GM18909 (cell line): ENCODE measurements around the gene RTL5.

ENCODE experiments used
- ATAC-seq: cut with Tn5 transposase; IDR thresholded peaks from one replicate; pipeline ENCODE4 v1.9.1; 2021; ENCODE audit warnings: mild to moderate bottlenecking; ENCODE audit not compliant: unreplicated experiment, poor library complexity

RTL5 gene

DNA sequence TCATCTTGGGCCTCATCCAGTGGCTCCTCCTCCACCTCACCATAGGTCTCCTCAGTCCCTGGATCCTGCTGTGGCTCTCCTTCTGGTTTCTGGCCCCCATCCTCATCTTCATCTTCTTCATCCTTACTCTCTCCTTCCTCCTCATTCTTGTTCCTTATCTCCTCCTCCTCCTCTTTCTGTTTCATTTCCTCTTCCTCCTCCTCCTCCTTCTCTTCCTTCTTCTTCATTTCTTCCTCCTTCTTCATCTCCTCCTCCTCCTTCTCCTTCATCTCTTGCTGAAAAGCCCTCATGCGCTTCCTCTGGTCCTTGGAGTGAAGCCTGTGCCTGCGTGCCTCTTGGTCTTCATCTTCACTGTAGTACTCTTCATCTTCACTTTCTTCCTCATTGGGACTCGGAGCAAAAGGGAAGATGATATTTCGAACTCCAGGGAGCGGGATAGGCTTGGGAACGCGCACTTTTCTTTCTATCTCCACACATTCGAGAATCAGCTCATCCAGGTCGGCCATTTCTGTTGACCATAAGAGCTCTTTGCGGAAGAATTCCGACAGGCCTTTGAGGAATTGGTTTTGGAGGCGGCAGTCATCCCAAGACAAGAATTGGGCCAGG, 1.5 kb downstream of the RTL5 start:
- no peak for ATAC-seq

DNA sequence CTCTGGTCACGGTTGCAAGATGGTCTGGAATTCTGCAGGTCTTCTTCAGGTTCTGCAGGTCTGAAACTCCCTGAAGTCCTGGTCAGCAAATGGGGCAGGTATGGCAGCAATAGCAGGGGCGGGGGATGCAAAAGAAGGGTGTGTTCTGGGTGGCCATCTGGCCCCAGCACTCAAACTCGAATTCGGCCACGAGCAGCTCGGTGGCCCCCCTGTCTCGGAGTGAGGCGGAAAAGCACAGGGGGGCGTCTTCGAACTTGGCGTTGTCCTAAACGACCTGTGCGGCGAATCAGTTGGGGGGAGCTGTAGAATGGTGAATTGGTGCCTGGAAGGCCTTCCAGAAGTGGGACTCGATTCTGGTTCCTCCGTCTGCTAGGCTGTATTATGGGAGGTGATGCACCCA, 2.1 kb downstream of the RTL5 start:
- ATAC-seq = no peak

DNA sequence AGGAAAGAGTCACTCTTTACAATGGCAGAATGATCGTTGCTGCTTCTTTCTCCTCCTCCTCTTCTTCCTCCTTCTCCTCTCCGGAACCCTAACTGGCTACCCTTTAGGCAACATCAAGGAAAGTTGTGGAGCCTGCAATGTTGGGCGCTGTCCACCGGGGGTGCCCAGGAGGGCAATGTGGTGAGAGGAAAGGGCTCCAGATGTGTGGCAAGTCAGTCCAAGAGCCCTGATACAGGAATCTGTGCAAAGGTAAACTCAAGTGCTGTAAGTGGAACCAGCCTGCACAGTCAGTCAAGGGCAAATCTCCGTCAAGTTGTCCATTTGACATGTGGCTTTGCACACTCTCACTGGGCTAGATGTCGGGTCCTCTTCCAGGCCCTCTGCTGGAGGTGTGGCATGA, 2.8 kb downstream of the RTL5 start:
- peak; percentile 29 for ATAC-seq

DNA sequence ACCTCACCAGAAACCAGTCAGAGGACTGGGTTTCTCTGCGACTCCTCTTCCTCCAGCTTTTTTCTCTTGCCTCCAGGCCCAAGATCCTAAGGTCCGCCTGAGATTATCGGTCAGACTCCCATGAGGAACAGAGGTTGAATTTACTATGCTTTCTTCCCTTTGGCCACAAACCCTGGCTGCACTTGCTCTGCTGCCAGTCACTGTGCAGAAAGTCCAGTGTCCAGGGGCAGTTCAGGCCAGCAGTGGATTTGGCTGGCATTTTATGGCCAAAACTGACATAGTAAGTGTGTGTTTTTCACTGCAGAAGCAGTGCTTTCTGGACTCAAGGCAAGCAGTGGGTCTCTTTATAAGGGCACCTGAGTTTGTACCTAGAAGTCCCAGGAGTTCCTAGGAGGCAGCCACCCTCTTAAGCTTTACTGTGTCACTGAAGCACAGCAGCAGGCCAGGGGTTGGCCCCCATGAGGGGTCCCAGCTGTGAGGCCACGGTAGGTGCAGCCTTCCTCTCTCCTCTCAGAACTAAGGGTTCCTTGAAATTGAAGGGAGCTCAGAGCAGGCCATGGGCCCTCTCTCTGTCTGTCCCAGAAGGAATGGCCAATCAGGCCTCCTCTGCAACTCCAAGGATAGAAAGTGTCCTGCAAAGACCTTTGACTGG, 3.4 kb downstream of the RTL5 start:
- no peak for ATAC-seq

DNA sequence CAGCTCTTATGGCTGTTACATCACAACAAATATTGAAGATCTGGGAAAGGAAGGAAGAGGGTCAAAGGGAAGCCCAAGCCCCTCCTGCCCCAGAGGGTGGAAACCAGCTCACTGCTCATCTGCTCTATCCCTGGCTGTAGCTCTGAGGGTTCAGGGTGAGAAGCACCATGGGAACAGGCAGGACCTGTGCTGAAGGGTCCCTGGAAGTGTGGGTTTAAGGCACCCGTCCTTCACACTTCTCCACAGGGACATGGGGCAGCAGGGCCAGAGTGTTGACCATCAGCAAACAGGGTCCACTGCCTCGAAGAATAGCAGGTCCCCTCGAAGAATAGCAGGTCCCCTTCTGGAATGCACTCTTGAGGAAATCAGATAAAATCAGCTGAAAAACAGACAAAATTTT, 4.4 kb downstream of the RTL5 start:
- ATAC-seq = no peak

DNA sequence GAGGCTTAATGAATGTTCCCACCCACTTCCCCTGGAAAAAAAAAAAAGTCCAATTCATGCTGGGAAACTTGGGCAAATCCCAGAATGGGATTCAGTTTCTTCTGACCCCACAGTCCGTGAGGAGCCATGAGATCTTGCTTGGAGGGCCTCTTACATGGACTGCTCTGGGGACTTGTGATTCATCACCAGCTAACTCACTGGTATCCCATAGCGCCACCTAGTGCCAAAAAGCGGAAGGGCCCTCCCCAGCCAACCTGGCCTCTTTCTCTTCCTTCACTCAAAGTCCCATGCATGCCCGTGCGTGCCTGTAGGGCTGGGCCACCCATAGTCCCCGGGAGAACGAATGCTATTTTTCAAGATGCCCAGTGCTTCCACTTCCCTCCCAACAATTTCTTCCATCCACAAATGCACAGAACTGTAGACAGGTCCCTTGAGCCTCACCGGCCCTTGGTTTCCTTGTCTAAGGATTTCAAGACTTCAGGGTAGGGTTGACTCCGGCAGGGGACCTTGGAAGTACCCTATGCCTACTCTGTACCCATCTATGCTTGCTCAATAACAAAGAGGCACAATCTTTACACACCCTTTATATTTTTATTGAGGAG, 5.1 kb downstream of the RTL5 start:
- peak; percentile 83 for ATAC-seq

DNA sequence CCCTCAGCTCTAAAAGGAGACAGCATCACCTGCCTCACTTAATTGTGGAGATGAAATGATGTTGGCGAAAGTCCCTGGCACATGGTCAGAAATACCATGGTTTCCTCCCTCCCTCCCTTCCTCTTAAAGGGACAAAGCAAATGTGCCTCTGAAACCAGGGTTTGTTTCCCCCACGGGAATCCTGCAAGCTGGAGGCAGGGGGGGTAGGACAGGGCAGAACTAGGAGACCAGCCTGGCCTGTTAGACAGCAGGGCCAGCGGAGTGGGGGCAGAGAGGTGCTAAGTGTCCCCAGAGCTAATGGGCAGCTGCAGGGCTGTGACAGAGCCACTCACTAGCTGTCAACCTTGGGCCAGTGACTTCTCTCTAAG, 5.7 kb downstream of the RTL5 start:
- no peak for ATAC-seq

DNA sequence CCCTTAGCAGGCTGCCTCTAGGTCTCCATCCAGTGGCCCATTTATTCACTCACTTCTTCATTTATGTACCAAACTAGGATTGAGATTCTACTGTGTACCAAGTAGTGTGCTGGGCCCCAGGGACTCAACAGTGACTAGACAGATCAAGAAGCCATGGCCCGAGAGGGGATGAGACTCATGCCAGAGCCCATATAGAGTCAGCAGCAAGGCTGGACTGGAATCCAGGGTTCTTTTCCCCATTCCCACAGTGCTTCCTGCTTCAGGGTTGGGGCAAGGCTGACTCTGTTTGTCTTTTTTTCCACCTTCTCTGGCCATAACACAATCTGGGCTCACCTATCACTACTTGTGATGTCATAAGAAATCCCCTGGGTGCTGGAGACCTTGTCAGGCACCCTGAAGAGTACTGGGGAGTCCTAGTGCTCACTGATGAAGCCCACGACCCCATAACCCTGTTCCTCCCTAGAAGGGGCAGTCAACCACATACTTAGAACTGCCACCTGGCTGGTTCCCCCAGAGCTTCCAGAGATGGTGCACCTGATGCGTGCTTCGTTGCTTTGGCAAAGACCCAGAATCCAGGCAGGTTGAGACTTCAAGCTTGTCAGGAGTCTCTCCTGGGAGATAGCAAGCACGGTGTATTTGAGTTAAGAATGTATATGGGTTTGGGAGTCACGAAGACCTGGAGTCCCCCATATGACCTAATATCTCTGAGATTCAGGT, 6.2 kb downstream of the RTL5 start:
- no peak for ATAC-seq

DNA sequence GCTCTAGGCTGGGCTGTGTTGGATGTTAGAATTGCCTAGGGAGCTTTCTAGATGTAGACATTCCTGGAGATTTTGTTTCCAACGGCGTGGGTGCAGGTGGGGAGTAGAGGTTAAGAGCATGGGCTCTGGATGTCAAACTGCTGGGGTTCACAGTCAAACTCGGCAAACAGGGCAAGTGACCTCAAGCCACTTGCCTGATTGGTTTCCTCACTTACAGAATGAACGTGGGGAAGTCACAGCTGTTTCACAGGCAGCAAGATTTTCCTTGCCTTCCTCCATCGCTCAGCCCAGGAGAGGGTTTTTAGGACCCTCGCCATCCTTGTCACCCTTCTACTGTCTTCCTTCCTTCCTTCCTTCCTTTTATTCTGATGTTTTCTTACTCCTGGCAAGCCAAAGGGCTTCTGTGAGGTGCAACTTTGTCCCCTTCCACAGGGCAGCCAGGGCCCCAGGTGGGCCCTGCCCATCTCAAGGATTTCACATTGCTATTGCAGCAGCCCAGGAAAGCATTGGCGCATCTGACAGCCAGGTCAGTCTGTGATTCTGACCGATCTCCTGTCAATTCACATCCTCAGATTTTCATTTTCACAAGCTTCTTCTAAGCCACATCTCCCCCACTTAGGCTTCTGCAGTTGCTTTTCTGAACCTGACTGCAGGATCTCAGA, 7.0 kb downstream of the RTL5 start:
- ATAC-seq = no peak

DNA sequence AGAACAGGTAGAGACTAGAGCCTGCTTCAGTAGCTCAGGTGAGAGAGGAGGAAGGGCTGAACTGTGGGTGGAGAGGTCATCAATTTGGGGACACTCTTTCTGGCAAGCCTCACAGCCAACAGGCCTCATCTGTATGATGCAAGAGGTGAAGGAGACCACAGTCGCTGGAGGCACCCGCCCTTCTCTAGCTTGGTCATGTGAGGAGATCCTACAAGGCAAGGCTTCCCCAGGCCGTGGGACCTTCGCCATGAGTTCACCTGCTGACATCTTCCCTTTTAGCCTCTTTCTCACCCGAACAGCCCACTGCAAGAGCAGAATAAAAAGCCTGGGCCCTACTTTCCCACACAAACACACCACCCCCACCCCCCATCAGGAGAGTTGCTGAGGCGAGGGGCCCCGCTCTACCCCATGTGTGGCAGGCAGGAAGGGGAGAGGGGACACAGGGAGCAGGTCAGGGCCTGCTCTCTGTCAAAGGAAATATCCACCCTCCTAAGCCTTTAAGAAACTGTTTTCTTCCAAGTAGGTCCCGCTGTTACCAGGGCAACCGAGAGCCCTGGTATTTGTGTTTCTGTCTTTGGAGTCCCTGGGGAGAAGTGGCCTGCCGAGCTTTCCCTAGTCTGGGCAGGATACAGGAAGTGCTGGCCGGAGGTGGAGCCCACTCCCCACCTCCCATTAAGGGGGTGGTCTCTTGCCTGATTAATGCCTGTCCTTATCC, 8.1 kb downstream of the RTL5 start:
- no peak for ATAC-seq

DNA sequence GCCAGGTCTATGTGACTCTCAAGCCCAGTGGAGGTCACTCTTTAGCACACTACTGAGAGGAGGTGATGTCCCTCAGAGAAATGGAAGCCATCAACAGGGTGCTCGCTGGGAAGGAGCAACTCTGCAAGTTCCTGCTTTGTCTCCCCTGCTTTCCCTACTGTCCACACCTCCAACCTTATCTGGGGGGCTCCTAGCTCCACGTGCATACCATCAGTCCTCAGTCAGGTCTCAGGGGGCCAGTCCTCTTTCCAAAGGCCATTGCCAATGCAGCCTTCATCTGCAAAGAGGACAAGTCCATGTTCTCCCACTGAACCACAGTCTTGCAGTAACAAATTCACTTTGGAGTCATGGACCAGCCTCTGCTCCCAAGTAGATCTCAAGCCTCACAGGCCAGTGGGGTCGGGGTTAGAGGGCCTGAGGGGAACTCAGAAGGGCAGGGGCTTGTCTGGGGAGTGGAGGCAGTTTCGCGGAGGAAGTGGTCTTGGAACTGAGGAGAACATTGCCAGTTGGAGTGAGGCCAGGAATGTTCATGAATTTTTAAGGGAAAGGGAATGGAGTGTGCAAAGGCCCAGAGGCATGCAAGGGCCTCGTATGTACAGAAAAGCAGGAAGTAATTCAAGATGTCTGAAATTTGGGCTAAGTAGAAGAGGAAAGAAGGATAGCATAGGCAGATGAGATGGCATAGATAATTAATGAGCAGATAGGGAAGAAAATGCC, 8.9 kb downstream of the RTL5 start:
- no peak for ATAC-seq

DNA sequence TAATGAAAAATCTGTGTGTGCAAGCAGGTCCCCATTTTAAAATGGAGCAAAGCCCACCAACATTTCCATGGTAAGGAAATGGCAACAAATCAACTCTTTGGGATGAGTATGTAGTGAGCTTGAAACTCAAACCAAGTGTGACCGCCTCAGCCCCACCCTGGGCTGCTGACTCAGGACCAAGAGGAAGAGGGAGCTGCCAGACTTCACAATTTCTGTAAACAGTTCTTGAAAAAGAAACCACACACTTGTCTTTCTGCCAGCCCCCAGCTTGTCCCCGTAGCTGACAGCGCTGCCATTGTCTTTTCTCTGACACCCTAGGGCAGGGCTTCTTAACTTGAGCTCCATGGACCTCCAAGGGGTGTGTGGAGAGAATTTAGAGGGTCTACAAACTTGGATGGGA, 10.3 kb downstream of the RTL5 start:
- peak; percentile 45 for ATAC-seq

DNA sequence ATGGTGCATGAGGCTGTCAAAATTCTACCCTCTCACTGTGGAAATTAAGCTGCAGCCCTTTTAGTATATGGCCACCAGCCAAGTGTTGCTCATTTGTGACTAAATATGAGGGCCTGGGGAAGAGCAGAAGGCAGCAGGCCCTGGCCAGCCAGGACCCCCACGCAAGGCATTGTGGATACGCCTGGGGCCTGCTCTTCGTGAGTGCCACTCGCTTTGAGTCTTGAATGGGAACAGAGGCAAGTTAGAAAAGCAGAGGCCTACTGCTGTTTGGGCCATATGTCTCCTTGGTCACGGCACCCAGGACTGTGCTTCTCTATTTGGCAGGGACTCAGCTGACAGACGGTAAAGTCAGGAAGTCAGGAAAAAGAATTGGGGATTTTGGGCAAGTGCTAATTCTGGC, 10.9 kb downstream of the RTL5 start:
- ATAC-seq = no peak

DNA sequence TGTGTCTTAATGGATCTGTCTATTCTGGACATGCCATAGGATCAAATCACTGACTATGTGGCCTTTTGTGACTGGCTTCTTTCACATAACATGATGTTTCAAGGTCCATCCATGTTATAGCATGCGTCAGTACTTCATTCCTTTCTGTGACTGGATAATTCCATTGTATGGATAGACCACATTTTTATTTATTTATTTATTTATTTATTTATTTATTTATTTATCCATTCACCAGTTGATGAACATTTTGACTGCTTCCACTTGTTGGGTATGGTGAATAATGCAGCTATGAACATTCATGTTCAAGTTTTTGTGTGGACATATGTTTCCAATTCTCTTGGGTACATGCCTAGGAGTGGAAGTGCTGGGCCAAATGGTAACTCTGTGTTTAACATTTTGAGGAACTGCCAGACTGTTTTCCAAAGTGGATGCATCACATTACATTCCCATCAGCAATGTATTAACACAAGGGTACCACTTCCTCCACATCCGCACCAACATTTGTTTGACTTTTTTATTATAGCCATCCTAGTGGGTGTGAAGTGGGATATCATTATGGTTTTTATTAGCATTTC, 14.0 kb downstream of the RTL5 start:
- ATAC-seq = no peak

DNA sequence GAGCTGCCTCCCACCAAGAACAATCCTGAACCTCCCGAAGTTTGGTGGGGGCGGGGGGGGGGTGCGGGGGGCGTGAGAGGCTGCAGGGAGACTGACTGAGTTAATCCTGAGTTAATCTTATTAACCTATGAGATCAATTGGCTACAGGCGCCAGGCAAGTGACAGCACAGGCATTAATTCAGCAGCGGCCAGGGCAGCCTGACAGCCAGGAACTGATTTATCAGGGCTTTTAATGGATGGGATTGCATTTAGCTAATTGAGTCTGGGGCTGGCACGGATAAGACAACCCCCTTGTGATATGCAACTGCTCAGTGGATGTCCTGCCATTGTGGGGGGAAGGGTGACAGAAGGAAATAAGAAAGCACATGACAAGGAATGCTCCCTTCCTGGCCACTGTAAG, 16.3 kb downstream of the RTL5 start:
- ATAC-seq = no peak

DNA sequence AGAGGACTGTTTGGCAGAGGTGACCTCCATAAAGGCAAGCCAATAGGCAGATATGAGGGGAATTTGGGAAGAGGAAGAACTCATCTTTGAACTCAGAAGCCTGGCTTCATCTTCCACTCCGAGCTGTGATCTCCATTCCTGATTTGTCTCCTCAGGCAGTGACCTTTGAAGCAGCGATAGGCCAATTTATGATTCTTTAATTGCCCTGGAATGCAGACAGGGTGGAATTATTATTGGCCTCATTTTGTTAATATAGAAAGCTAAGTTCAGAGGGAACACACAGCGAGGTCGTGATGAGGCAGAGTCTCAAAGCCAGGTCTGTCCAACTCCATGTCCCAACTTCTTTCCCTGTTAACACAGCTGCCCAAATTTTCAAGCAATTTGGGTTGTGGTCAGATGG, 16.9 kb downstream of the RTL5 start:
- ATAC-seq = no peak

DNA sequence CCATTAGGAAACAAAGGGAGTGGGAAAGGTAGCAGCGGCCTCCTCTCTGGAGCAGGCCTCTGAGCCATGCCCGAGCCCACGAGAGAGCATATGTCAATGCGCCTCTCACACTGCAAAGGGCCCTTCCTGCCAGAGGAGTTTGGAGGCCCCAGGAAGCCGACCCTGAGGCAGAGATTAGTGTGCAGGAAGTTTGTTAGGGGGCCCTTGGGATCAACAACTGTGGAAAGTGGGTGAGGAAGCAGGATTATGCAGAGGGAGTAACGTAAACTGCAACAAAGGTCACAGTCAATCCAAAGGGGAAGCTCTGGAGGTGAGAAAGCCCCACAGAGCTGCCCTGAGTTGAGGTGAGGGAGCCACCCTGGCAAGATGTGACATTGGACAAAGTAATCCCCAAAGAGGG, 17.4 kb downstream of the RTL5 start:
- no peak for ATAC-seq

DNA sequence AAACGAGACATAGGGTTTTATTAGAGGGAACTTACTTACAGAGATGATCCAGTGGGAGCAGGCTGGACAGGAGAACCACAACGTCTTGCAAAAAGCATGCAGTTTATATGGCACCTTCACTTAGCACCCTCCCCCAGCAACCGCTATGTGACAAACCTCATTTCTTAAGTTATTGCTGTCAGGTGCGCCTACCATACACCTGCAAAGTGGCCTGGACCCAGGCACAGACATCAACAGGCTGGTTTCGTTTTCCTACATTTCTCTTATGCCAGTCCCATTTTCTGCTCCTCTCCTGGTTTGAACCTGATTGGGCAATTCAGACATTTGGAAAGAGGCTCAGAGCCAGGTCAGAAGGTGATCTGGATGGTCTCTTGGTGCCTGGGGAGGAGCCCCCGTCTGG, 18.3 kb downstream of the RTL5 start:
- no peak for ATAC-seq

DNA sequence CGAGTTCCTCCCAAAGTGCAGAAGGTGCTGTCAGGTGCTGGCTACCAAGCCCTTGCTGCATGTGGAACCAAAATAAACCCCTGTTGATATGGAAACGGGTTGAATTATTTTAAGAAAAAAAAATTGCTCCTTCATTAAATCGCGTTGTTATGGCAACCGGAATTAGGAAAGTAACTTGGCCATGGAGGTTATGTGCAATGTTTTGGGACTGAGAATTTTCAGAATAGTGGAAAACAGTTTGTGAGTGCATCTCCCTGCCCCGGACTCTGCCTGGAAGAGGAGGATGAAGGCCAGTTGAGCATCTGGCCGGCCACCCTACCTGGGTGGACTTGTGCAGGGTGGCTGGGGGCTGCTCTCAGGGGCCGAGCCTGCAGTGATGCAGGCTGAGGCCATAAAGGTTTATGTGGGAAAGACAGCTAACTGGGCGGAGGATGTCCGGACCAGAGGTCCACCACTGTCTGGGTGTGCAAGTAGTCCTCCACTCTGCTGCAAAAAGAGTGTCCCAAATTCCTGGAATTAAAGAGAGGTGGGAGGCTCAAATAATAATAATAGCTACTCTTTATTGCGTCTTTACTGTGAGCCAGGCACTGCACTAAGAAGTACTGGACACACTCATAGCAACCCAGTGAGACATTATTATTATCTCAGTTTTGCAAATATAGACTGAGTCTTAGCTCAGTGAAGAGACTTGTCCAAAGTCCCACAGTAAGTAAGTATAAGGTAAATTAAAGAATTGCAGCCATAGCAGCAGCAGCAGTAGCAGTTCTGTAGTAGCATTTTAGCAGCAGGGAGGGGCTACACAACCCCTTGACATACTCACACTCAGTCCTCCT, 20.6 kb downstream of the RTL5 start:
- no peak for ATAC-seq
